GM21723 (cell line): ENCODE measurements around the gene LPIN2.
"Not testable (repeated sequence)": the region's sequence is repeated elsewhere in the genome, so short reads cannot be mapped to it uniquely, and the experiment has no call there.

Experiments
- ATAC-seq: cut with Tn5 transposase; IDR thresholded peaks from one replicate; pipeline ENCODE4 v1.9.1; 2021; ENCODE audit warnings: mild to moderate bottlenecking, moderate library complexity; ENCODE audit not compliant: unreplicated experiment

Gene LPIN2

GRCh38 chr18:3008541-3008940 lies 4.4 kb downstream of the LPIN2 start:
- no peak for ATAC-seq

- no peak for ATAC-seq
Measured at GRCh38 chr18:3007491-3007890, 5.5 kb downstream of the LPIN2 start.

- ATAC-seq, result no peak
Measured at GRCh38 chr18:3005462-3005861, 7.5 kb downstream of the LPIN2 start.

GRCh38 chr18:3003766-3004165 lies 9.2 kb downstream of the LPIN2 start:
- ATAC-seq, result not testable (repeated sequence)

GRCh38 chr18:3002732-3003131 lies 10.2 kb downstream of the LPIN2 start:
- ATAC-seq, result no peak

- no peak for ATAC-seq
Measured at GRCh38 chr18:2998644-2999043, 14.3 kb downstream of the LPIN2 start.

- ATAC-seq, result no peak
Measured at GRCh38 chr18:2997846-2998564, 14.9 kb downstream of the LPIN2 start.

GRCh38 chr18:2997429-2997828 lies 15.5 kb downstream of the LPIN2 start:
- no peak for ATAC-seq

GRCh38 chr18:2994603-2995432 lies 18.1 kb downstream of the LPIN2 start:
- ATAC-seq, result peak; percentile 79

- peak; percentile 8 for ATAC-seq
Measured at GRCh38 chr18:2994020-2994589, 18.8 kb downstream of the LPIN2 start.

- ATAC-seq, result no peak
Measured at GRCh38 chr18:2992995-2993877, 19.7 kb downstream of the LPIN2 start.

- ATAC-seq, result no peak
Measured at GRCh38 chr18:2990956-2991640, 21.8 kb downstream of the LPIN2 start.

GRCh38 chr18:2987876-2988790 lies 24.8 kb downstream of the LPIN2 start:
- ATAC-seq, result no peak

- ATAC-seq, result no peak
Measured at GRCh38 chr18:2986150-2986865, 26.6 kb downstream of the LPIN2 start.

- ATAC-seq, result no peak
Measured at GRCh38 chr18:2985628-2986027, 27.3 kb downstream of the LPIN2 start.

GRCh38 chr18:2984703-2985261 lies 28.2 kb downstream of the LPIN2 start:
- no peak for ATAC-seq

- ATAC-seq, result no peak
Measured at GRCh38 chr18:2984091-2984490, 28.9 kb downstream of the LPIN2 start.

- ATAC-seq, result no peak
Measured at GRCh38 chr18:2983296-2983695, 29.6 kb downstream of the LPIN2 start.
